Inflammatory macrophage treated with lipopolysaccharide for 1 hour (primary cell): ENCODE measurements around the gene INTS6.
A peak's percentile ranks its signal among the peaks of the same experiment; 100 is the strongest.

Source experiments
- DNase-seq, 2 donors: peaks; one replicate each; pipeline ENCODE4 v3.0.0-alpha.2; 2020 to 2022

The INTS6 gene

GRCh38 chr13:51397262-51397941 is 55.4 kb downstream of the INTS6 start:
- no peak for DNase-seq

GRCh38 chr13:51396352-51396751 is 56.5 kb downstream of the INTS6 start:
- peak; percentile 59 to 65 for DNase-seq

- no peak for DNase-seq
Observed at GRCh38 chr13:51394724-51395123, 58.1 kb downstream of the INTS6 start.

- no peak for DNase-seq
Observed at GRCh38 chr13:51385114-51385513, 67.7 kb downstream of the INTS6 start.

- DNase-seq, result no peak
Observed at GRCh38 chr13:51380269-51380668, 72.6 kb downstream of the INTS6 start.

GRCh38 chr13:51373451-51373850 is 79.4 kb downstream of the INTS6 start:
- no peak for DNase-seq

- DNase-seq, result no peak
Observed at GRCh38 chr13:51371768-51372399, 81.0 kb downstream of the INTS6 start.

- DNase-seq, result no peak
Observed at GRCh38 chr13:51370811-51371210, 82.0 kb downstream of the INTS6 start.

- peak; percentile 44 to 74 for DNase-seq
Observed at GRCh38 chr13:51370116-51370515, 82.7 kb downstream of the INTS6 start.

- no peak for DNase-seq
Observed at GRCh38 chr13:51364404-51365008, 88.3 kb downstream of the INTS6 start.

- no peak for DNase-seq
Observed at GRCh38 chr13:51363625-51364024, 89.2 kb downstream of the INTS6 start.

GRCh38 chr13:51361106-51361505 is 91.7 kb downstream of the INTS6 start:
- DNase-seq, result no peak

- DNase-seq, result no peak
Observed at GRCh38 chr13:51360489-51360888, 92.3 kb downstream of the INTS6 start.

- DNase-seq, result no peak
Observed at GRCh38 chr13:51359352-51359751, 93.5 kb downstream of the INTS6 start.

GRCh38 chr13:51357928-51358595 is 94.8 kb downstream of the INTS6 start:
- no peak for DNase-seq

GRCh38 chr13:51355217-51355616 is 97.6 kb downstream of the INTS6 start:
- DNase-seq, result no peak

- no peak for DNase-seq
Observed at GRCh38 chr13:51349016-51349415, 103.8 kb downstream of the INTS6 start.

GRCh38 chr13:51348069-51348967 is 104.5 kb downstream of the INTS6 start:
- no peak for DNase-seq

- no peak for DNase-seq
Observed at GRCh38 chr13:51347099-51347498, 105.7 kb downstream of the INTS6 start.

GRCh38 chr13:51346397-51346796 is 106.4 kb downstream of the INTS6 start:
- DNase-seq, result no peak

- DNase-seq, result no peak
Observed at GRCh38 chr13:51343475-51343874, 109.4 kb downstream of the INTS6 start.

- DNase-seq, result no peak
Observed at GRCh38 chr13:51342706-51343105, 110.1 kb downstream of the INTS6 start.

GRCh38 chr13:51341791-51342190 is 111.0 kb downstream of the INTS6 start:
- no peak for DNase-seq
